Stimulated activated CD8-positive, alpha-beta memory T cell treated with anti-CD3 and anti-CD28 coated beads, Interleukin-4, amount 100 ng/mL, for 24 hours (primary cell): ENCODE results near the gene NFIX.

ENCODE experiments used
- DNase-seq: peaks from one replicate; pipeline ENCODE4 v3.0.0-alpha.2; 2020; ENCODE audit warnings: low read depth

NFIX gene

DNA sequence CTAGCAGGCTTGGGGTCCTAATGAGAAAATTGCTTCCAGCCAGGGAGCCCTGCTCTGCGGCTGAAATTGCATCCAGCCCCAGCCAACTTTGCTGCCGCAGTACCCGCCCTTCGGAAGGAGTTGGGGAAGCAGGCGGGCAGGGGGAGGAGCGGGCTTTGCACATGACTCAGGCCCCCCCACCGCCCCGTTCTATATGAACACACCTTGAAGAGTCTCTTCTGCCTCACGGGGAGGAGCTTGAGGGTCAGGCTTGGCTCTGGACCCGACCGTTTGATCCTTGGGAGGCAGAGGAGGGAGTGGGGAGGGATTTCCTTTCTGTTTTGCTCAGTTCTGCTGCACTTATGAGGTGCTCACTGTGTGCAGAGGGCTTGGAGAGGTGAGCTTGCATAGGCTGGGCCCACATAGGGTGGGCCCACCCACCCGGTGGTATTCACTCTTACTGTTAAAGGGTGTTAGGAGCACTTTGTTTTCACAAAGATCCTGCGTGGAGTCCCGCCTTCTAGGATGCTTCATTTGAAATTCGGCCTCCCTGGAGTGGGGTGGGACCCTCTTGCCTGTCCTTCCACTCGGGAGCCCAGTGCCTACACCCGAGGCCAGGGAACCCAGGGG is 60.9 kb downstream of the NFIX start:
- DNase-seq: no peak

DNA sequence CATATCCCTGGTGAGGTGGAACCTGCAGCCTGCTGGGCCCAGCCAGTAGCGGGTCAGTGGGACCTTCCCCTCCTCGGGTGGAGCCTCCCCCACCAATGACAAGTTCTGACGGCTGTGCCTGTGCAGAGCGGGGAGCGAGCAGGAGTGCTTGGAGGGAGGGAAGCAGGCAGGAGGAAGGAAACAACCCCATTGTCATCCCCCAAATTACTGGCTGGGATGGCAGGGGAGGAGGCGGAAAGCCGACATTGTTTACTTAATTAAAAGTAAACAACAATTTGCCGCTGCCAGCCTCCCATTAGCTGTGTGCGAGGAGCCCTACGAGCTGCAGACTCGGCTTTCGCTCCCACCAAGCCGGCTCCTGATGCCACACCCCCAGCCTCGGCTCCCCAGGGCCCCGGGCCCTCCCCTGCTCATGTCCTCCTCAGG is 61.9 kb downstream of the NFIX start:
- DNase-seq: no peak

DNA sequence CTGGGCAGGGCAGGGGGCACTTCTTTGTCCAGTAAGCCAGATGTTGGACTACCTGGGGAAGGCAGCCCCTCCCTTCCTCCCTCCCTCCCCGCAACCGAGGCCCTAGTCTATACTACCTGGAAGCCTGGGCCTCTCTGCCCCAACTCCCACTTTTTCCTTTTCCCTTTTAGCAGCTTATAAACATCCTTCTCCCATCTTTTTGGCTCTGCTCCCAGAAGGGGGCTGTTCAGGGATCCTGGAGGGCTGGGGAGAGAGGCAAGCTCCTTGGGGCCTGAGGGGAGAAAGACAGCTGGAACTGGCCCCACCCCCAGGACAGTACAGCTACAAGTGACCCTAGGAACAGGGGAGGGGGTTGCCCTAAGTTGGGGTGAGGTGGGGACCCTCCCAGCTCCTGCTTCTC is 62.5 kb downstream of the NFIX start:
- no peak for DNase-seq

DNA sequence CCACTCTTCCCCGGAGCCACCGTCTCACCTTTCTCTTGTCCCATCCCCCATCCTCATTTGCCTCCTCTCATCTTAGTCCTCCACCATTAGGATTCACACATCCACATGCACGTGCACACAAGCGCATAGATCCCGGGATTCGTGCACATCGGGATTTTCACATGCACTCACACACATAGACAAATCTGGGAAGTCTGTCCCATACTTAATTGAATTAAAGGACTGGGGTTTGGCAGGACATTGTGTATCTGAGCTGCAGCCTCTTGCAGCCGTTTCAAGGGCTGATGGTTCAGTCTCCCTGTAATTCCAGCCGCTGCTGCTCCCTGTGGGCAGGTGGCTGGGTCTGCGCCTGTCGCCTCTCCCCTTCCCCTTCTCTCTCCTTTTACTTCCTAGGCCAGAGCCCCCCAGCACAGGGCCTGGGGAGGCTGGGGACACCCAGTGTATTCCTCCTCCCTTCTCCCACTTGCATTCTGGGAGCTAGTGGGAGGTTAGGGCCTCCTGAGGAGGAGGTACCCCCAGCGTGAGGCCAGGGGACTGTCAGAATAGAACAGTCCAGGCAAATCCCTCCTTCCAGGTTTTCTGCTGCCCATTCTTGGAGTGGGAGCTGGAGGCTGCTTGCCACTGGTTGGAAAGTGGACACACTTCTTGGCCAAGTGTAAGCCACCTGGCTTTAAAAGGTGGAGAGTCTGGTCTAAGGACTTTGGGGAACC is 63.8 kb downstream of the NFIX start:
- no peak for DNase-seq

DNA sequence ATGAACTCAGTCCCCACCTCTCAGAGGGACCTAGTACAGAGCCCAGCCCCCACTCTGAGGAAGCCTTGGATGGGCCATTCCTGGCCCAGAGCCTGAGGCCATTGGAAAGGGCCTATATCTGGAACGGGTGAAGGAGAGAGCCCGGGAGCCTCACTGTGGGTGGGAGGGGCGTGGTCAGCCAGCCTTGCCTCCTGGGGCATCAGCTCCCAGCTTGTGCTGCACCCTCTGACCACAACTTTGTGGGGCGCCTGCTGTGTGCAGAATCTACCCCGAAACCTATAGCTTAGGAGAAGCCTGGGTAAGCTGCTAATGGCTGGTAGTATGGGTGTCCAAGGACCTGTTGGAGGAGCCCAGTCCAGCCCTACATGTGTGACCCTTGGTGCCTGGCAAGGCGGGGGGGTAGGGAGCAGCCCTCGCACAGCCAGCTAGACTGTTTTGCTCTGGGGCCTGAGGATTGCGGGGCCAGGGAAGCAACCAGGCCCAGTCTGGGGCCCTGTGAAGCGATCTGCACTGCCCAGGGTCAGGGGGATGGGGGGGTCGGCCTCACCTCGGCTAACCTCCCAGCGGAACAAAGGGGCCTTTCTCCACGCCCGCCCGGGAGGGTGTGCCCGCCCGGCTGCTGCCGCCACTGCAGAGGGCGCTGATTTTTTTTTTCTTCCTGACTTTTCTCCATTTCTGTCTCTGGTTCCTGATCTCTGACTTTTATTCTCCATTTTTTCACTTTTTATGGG is 65.1 kb downstream of the NFIX start:
- no peak for DNase-seq

DNA sequence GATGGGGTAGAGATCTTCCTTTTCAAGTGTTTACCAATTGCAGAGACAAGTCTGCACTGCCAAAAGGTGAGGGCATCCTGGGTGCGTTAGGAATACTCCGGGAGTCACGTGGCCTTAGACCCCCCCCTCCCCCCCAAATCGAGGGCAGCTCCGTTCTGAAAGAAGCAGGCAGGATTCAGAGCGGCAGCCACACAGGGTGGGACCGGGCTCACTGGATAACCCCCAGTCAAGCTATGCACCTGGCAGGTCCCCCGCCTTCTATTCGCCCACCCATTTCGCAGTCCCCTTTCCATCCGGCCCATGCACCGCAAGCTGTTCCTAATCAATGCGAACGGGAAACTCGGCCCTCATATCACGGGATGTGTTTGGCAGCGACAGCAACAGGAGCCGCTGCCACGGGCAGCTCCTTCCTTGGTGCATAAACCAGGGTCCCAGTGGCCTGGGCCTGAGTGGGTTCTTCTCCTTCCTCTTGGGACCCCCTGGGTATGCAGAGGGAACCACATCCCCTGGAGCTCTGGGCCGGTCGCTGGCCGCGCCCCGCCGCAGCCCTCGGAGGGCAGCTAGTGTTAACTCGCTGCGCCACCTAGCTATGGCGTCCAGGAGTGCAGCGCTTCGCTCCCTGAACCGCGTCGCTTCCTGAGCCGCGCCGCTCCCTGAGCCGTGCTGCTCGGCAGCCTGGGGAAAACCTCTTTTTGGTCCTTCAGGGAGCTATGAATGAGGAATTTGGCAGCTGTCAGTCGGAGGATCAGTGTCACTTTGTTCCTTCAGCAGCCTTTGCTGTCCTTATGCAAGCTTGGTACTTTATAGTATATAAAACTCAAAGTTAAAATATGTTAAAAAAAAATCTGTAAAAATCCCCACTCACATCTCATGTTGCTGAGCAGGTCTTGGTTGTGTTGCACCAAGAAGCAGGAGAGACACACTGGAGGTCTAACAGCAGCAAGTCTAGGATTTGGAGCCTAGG is 66.0 kb downstream of the NFIX start:
- DNase-seq: peak; percentile 68

DNA sequence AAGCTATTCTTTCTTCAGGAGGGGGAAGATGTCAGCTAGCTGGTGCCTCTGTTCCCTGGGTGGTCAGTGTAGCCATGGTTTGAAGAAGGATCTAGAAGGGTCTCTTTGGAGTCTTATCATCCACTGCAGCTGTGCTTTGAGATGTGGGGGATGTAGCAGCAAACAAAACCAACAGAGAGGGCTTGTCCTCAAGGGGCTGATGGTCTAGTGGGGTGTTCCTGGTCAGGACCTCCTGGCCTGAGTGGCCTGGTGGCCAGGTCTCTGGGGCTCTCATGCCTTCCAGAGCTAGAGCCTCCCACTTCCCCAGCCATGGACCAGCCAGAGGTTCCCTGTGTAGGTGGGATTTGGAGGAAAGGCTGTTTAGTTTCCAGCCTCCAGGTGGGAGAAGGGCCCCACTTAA is 67.0 kb downstream of the NFIX start:
- DNase-seq: no peak

DNA sequence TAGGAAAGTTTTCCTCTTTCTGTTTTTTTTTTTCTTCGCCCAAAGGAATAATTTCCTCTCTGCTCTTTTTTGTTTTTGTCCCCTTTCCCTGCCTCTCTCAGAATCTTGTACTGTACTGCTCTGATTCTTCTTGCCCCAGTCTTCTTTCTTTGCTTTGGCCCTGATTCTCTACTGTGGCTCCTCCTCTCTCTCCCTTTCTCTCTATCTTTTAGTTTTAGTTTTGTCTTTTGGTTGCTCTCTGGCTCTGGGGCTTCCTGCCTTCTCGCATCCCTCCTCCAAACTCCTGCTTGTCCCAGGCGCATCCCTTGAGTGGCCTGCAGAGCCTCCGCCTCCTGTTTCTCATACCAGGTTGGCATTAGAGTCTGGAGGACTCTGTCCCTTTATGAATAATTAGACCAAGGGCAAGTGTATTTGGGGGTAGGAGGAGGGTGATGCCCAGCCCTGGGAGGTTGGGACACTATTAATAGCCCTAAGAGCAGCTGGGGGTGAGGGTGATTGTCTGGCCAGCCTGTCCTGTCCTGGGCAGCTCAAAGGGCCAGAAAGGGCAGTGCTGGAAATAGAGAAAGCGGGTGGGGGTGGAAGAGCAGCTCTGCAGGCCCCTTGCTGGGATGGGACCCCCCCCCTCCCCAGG is 68.3 kb downstream of the NFIX start:
- no peak for DNase-seq

DNA sequence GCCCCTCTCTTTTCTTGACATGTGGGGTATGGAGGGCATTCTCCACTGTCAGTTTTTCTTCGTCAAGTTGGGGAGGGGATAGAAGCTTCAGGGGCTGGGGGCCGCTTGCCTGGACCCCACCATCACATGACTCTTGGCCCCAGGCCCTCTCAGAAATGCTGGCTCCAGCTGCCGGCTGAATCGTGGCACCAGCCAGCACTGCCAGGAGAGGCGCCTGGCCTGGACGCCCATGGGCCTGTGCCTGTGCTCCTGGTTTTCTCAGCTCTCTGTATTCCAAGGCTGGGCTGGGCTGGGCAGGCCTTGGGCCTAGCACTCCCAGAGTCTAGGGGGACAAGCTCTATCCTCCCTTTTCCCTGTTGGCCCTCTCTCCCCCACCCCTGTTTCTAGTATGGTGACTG is 68.8 kb downstream of the NFIX start:
- DNase-seq: no peak

DNA sequence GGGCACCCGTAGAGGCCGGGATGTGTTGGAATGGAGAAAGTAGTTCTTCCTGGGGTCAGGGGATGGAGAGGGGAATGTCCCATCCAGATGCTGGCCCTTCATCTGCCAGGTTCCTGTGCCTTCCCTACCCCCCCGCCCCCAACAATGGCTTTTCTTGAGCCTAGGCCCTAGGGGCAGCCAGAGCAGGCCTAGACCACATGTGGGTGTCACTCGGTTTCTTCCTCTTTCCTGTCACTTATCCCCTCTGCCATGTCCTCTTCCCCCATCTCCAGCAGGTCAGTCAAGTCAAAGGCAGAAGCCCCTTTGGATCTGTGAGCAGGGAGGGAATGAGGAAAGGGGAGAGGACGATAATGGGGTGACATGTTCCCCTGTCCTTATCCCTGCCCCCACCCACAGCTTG is 71.0 kb downstream of the NFIX start:
- DNase-seq: no peak

DNA sequence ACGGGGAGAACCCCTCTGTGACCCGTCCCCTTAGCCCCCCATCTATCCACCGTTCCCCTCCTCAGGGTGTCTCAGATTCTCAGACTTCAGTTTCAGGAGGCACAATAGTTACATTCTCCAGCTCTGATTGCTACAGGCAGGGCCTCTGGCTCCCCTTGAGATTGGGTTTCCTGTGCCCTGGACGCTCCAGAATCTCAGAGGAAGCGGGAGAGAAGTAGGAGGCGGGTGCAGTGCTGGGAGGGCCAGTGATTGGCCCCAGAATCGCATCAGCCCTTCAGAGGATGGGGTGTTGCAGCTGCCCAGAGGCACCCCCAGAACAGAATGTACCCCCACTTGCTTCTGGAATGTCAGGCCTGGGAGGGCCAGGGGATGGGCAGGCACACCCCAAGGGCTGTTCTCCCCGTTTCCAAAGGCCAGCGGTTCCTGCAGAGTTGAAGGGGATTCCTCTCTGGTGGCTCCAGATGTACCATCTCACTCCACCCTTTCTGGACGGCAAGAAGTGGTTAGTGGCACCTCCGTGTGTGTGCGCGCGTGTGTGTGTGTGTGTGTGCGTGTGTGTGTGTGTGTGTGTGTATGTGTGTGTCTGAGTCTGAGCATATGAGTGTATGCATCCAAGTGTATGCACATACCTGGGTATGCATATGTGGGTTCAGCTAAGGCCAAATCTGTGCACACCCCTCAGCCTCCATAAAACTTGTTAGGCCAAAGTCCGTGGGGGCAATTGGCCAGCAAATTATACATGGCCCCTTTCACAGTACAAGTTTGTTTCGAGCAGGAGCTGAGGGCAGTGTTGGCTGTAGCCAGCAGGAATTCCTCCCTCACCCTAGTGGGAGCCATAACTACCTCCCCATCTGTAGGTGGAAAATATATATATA is 71.9 kb downstream of the NFIX start:
- no peak for DNase-seq

DNA sequence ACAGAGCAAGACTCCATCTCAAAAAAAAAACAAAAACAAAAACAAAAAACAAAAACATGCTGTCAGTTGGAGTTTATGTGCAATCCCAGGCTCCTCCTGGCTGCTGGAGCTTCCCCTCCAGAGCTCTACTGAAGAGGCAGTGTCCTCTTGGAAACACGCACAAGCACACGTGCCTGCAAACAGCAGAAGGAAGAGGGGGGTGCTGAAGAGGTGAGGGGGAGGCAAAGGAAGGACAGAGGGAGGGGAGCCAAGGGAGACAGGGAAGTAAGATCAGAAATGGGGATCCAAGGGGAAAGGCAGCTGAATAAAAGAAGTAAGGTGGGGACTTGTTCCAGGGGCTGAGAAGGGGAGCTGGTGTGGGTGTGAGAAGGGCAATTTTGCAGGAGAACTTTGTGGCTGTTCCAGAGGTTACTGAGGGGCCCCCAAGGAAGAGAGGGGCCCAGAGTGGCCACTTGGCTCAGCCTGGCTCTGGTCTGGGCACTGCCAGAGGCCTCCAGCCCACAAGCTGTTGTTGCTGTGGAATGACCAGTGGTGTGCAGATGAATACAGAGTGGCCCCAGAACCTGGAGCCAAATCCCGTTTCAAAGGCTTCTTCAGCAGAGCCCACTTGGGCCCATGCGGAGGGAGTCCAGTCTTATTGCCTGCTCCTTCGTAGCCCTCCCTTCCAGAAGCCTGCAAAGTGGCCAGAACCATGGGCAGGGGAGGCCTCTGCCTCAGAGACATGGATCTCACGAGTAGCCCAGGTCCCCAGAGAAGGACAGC is 73.0 kb downstream of the NFIX start:
- no peak for DNase-seq

DNA sequence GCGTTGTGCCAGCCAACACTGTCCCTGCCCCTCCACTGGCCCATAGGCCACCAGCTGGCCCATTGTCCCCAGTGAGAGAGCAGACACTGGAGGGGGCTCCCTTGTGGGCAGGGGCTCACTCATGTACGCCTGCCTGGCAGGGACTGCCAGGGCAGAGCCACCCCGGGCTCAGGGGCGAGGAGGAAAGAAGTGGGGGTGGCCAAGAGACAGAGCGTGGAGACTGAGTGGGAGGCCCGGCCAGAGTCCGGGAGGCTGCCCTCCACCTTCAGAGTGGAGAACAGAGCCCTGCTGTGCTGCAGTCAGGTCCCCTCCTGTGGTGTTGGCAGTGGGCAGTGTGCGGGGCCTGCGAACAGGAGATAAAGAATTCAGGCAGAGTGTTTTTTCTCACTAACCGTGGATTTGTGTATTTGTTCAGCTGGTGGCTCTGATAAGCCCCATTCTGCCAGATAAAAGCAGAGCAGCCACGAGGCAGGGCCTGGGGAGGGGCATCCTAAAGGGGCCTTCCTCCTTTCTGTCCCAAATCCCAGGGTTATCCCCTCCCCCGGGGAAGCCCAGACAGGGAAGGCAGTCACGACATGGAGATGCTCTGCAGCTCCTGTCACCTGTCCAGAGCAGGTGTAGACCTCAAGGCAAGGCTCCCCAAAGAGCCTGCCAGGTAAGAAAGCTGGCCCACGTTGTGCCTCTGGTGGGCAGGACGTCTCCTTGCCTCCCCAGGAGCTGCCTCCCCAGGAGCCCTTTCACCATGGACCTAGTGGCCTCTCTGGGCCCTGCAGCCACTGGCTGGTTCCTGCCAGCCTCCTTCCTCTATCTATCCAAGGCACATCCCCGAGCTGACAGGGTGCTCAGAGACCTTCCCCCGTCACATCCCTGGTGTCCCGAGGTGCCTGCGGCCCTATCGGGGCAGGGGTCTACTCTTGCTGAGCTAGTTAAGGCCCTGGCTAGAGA is 74.4 kb downstream of the NFIX start:
- DNase-seq: no peak

DNA sequence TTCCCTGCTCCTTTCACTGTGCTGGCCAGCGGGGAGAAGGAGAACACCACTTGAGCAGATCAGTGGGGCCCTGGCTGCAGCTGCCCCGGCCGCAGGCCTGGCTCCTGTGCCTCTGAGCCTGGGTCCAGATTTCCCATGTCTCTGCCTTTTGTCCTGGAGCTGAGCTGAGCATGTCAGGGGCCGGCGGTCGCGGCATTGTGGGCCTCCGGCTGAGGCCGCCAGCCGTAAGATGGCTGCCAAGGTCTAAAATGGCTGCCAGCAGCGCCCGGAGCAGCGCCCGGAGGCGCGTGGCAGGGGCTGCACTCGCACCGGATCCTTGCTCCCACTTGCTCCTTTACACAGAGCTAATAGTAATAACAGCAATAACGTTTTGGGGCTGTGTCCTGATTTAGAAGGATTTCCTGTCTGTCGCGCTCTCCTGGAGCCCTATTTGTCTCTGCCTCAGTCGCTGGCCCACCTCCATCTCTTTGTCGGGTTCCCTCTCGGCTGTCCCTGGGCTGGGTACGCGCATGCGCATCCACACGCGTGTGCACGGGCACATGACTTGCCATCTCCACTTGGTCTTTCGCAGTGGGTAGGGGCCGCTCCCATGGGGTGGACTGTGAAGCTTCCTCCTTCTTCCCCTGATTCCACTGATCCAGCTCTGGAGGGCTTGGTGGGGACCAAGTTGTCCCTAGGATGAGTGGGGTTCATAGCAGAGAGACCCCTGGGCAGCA is 75.3 kb downstream of the NFIX start:
- DNase-seq: no peak

DNA sequence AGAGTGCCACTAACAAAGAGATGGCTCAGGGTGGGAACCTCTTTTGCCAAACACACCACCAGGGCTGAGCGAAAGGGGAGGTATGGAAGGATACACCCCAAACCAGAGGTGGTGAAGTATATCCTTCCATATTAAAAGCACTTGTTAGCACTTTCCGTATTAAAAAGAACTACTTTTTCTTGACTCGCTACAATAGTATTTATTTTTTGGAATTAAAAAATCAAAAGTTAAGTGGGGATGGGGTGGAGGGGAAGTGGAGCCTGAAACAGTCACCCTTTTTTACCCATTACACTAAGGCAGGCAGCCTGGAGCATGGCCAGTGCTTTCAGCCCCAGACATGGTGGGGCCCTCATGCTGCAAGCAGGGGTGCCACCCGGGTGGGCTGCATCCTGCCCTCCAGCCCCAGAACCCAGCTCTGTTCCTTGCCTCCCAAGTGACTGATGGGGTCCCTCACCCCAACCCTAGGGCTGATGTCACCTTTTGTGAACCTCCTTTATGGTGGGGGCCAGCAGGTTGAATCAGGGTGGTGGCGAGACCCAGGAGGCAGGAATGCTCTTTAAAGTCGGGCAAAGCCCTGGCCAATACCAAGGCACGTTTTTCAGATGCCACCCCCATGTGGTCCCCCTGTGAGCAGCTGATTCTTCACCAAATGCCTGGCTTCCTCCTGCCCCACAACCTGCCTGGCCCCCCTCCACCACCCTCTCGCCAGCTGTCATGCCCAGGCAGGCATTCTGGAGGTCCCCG is 76.3 kb downstream of the NFIX start:
- DNase-seq: no peak

DNA sequence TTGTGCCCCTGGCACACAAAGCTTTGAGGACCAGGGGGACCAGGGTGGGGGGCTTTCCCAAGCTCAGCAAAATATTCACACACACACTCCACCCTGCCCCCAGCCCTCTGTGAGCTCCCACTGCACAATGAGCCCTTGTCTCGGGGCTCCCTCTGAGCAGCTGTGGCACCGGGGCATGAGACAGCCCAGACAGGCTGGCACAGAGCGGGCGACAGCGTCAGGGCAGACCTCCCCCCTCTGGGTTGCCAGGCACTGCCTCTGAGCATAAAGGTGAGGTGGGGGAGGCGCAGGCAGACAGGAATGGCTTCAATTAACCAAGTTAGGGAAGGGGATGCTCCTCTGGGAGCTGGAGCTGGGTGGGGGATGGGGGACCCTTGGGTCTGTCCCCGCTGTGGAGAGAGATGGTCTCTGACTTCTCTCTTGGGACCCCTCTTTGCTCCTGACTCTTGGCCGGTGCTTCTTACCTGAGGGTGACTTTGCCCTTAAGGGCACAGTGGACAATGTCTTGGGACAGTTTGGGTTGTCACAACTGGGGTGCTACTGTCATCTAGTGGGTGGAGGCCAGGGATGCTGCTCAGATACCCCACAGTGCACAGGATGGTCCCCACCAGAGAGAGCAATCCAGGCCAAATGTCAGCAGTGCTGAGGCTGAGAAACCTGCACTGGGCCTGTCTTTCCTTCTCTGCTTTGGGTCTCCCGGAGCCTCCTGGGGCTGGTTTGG is 77.1 kb downstream of the NFIX start:
- no peak for DNase-seq

DNA sequence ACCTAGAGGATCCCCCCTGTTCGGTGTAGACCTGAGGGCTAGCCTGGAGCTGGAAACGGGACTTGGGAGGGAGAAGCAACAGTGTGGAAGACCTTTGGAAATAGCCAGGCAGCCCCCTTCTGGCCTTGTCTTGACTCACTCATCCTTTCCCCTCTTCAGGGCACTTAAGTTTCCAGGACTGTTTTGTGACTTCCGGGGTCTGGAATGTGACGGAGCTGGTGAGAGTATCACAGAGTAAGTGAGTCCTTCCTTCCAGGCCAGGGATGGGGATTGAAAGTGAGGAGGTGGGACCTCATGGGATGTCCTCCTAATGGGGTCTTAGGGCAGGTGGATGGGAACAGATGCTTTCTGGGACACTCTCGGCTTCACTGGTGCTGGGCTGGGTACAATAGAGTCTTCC is 78.0 kb downstream of the NFIX start:
- no peak for DNase-seq
